Loucy (cell line): Measurements from ENCODE around the gene ANKRD18A.

ENCODE experiments used
- H2AFZ ChIP-seq: fragments of 200-600 bp; sonication (generic); 2 replicates; pipeline ENCODE4 v1.6.0; 2016; ENCODE audit warnings: antibody characterized with exemption, mild to moderate bottlenecking, low read length, moderate library complexity
- H3F3A ChIP-seq: fragments of 200-600 bp; 2 replicates; pipeline ENCODE4 v1.6.0; 2016; ENCODE audit warnings: antibody characterized with exemption, low read depth, mild to moderate bottlenecking
- H3K27me3 ChIP-seq: fragments of 200-600 bp; sonication (generic); 2 replicates; pipeline ENCODE4 v1.6.1; 2014; ENCODE audit warnings: low read length, mild to moderate bottlenecking; ENCODE audit not compliant: insufficient read depth, poor library complexity, severe bottlenecking
- H3K36me3 ChIP-seq: fragments of 200-600 bp; sonication (generic); 2 replicates; pipeline ENCODE4 v1.6.1; 2016; ENCODE audit warnings: low read length; ENCODE audit not compliant: insufficient read depth
- H3K4me1 ChIP-seq: fragments of 200-600 bp; sonication (generic); 2 replicates; pipeline ENCODE4 v1.5.1; 2014; ENCODE audit warnings: low read length, mild to moderate bottlenecking; ENCODE audit not compliant: insufficient read depth, poor library complexity, severe bottlenecking
- H3K4me2 ChIP-seq: fragments of 200-600 bp; sonication (generic); 2 replicates; pipeline ENCODE4 v1.6.0; 2014; ENCODE audit warnings: antibody characterized with exemption, low read length, low read depth, mild to moderate bottlenecking; ENCODE audit not compliant: poor library complexity, severe bottlenecking
- H3K4me3 ChIP-seq: fragments of 200-600 bp; sonication (generic); 2 replicates; pipeline ENCODE4 v1.5.1; 2014; ENCODE audit warnings: low read length, mild to moderate bottlenecking, mixed read lengths; ENCODE audit not compliant: poor library complexity, severe bottlenecking
- H3K79me2 ChIP-seq: fragments of 200-600 bp; sonication (generic); 2 replicates; pipeline ENCODE4 v1.6.1; 2014; ENCODE audit warnings: low read length; ENCODE audit not compliant: insufficient read depth
- H3K9ac ChIP-seq: fragments of 200-600 bp; sonication (generic); 2 replicates; pipeline ENCODE4 v1.6.0; 2014; ENCODE audit warnings: mild to moderate bottlenecking, low read depth, low read length, moderate library complexity; ENCODE audit not compliant: poor library complexity, severe bottlenecking
- H3K9me2 ChIP-seq: fragments of 200-600 bp; sonication (generic); replicated peaks from 2 replicates; pipeline ENCODE4 v1.6.1; 2016; ENCODE audit warnings: low read depth, low read length, mixed read lengths
- H3K9me3 ChIP-seq: fragments of 200-600 bp; sonication (generic); 2 replicates; pipeline ENCODE4 v1.6.1; 2014; ENCODE audit warnings: mild to moderate bottlenecking, antibody characterized with exemption, low read length, low read depth; ENCODE audit not compliant: insufficient read depth
- H4K20me1 ChIP-seq: fragments of 200-600 bp; sonication (generic); 2 replicates; pipeline ENCODE4 v1.6.0; 2014; ENCODE audit warnings: antibody characterized with exemption, low read length, mild to moderate bottlenecking; ENCODE audit not compliant: insufficient read depth, poor library complexity, severe bottlenecking
- EZH2phosphoT487 ChIP-seq: fragments of 200-600 bp; IDR thresholded peaks from 2 replicates; pipeline ENCODE4 v1.6.1; 2018; ENCODE audit warnings: antibody characterized with exemption, mild to moderate bottlenecking, moderate library complexity, borderline replicate concordance
- TF ChIP-seq, protein P1 (sequence below): fragments of 200-600 bp; sonication (generic); conservative IDR thresholded peaks from 2 replicates; pipeline ENCODE4 v1.5.1; 2014; ENCODE audit warnings: mild to moderate bottlenecking, antibody characterized with exemption, low read length

Gene ANKRD18A

DNA sequence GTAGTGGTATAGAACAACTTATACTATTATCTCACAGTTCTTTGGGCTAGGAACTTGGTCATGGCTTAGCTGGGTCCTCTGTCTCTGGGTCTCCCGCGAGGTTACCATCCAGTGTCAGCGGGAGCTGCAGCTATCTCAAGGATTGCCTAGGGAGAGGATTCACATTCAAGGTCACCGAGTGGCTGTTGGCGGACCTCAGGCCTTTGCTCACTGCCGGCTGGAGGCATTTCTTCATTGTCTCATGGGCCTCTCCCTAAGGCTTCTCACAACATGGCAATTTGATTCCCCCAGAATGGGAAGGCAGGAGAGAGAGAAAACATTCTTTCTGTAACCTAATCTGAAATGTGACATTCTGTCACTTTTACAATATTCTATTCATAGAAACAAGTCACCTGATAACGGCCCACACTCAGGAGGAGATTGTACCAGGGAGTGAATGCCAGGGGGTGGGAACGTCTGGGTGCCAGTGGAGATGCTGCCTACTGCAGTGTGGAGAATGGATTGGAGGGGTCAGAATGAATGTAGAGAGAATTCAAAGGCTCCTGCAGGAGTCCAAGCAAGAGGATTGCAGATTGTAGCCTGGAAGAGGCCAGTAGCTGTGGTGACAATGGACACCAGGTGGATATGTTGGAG, 29.5 kb upstream of the ANKRD18A start:
- no peak overlapping the region for H3K4me3 ChIP-seq

DNA sequence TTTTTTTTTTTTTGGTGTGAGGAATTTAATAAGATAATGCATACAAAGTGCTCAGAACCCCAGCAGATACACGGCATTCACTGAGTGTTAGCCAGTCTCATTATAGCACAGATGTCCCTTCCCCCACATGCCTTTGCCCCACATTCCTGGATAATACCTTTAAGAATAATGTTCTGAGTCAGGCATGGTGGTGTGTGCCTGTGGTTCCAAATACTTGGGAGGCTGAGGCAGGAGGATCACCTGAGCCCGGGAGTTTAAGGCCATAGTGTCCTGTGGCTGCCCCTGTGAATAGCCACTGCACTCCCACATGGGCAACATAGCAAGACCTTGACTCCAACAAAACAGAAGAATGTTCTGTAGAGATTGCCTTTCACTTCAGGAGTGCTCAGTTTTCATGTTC, 24.2 kb upstream of the ANKRD18A start:
- TF ChIP-seq EZH2phosphoT487 = no peak
- TF ChIP-seq, protein P1, sequence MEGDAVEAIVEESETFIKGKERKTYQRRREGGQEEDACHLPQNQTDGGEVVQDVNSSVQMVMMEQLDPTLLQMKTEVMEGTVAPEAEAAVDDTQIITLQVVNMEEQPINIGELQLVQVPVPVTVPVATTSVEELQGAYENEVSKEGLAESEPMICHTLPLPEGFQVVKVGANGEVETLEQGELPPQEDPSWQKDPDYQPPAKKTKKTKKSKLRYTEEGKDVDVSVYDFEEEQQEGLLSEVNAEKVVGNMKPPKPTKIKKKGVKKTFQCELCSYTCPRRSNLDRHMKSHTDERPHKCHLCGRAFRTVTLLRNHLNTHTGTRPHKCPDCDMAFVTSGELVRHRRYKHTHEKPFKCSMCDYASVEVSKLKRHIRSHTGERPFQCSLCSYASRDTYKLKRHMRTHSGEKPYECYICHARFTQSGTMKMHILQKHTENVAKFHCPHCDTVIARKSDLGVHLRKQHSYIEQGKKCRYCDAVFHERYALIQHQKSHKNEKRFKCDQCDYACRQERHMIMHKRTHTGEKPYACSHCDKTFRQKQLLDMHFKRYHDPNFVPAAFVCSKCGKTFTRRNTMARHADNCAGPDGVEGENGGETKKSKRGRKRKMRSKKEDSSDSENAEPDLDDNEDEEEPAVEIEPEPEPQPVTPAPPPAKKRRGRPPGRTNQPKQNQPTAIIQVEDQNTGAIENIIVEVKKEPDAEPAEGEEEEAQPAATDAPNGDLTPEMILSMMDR = no peak

More for the DNA sequence above, 29.5 kb upstream of the ANKRD18A start:
- H2AFZ ChIP-seq = no peak overlapping the region
- TF ChIP-seq, protein P1 = no peak
- no peak for TF ChIP-seq EZH2phosphoT487
- no peaks in the 10 kb centered on the region for H3K36me3 ChIP-seq
- H3K27me3 ChIP-seq = no peaks in the 10 kb centered on the region
- no peaks in the 10 kb centered on the region for H4K20me1 ChIP-seq
- H3K4me2 ChIP-seq = no peak overlapping the region
- H3K9ac ChIP-seq = no peak overlapping the region
- no peaks in the 10 kb centered on the region for H3F3A ChIP-seq
- no peaks in the 10 kb centered on the region for H3K79me2 ChIP-seq
- H3K9me2 ChIP-seq = no peaks in the 10 kb centered on the region
- H3K9me3 ChIP-seq = peaks cover 3% of the 10 kb centered on the region; the same call in 1 of the 2 replicates
- no peaks in the 10 kb centered on the region for H3K4me1 ChIP-seq

DNA sequence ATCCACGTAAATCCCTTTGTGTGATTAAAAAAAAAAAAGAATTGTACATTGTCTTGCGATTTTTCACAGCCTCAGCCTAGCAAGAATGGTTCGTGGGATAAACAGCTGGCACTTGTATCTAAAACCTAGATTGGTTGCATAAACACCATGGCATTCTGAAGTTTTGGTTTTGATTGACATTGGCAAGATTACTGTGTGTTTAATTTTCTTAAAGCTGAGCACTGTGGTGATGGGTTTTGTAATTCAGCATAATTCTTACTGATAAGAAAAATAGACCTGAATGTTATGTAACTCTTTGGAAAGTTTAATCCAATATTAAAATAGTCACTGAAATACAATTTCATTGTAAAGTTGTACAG, 23.4 kb upstream of the ANKRD18A start:
- H3K4me2 ChIP-seq = no peak overlapping the region
- H3K79me2 ChIP-seq = no peaks in the 10 kb centered on the region
- H2AFZ ChIP-seq = no peak overlapping the region
- no peaks in the 10 kb centered on the region for H3F3A ChIP-seq
- no peaks in the 10 kb centered on the region for H3K4me1 ChIP-seq
- H3K27me3 ChIP-seq = no peaks in the 10 kb centered on the region
- no peaks in the 10 kb centered on the region for H3K36me3 ChIP-seq
- H3K4me3 ChIP-seq = no peak overlapping the region
- H3K9me2 ChIP-seq = no peaks in the 10 kb centered on the region
- no peaks in the 10 kb centered on the region for H4K20me1 ChIP-seq
- no peaks in the 10 kb centered on the region; the same call in 1 of the 2 replicates for H3K9me3 ChIP-seq
- TF ChIP-seq, protein P1 = no peak
- TF ChIP-seq EZH2phosphoT487 = no peak
- H3K9ac ChIP-seq = no peak overlapping the region

More for the DNA sequence above, 24.2 kb upstream of the ANKRD18A start:
- H2AFZ ChIP-seq = no peak overlapping the region
- no peaks in the 10 kb centered on the region for H4K20me1 ChIP-seq
- H3K4me3 ChIP-seq = no peak overlapping the region
- H3K9ac ChIP-seq = no peak overlapping the region
- no peaks in the 10 kb centered on the region for H3K79me2 ChIP-seq
- peaks cover 3% of the 10 kb centered on the region; the same call in 1 of the 2 replicates for H3K9me3 ChIP-seq
- H3F3A ChIP-seq = no peaks in the 10 kb centered on the region
- no peaks in the 10 kb centered on the region for H3K4me1 ChIP-seq
- H3K9me2 ChIP-seq = no peaks in the 10 kb centered on the region
- no peak overlapping the region for H3K4me2 ChIP-seq
- no peaks in the 10 kb centered on the region for H3K36me3 ChIP-seq
- H3K27me3 ChIP-seq = no peaks in the 10 kb centered on the region
